B cell (primary cell): Measurements from ENCODE around the gene WDR35. TPM values are rescaled to one million over a fixed set of nuclear protein-coding genes. Genes with fewer than 3 reads are reported as not detected.

Experiments
- ATAC-seq: fragments of 200-7000 bp; cut with Tn5 transposase; one replicate; pipeline ENCODE4 v1.10.0; 2021; ENCODE audit warnings: low read depth, mild to moderate bottlenecking, moderate number of reproducible peaks, moderate library complexity
- CTCF ChIA-PET: fragments of 350-600 bp; sonication (Branson Sonifier 250); formaldehyde crosslinking; loops from one replicate; lab custom pipeline; 2021; ENCODE audit warnings: antibody characterized with exemption, inconsistent platforms; lab: Charles Lee
- POLR2A ChIA-PET: fragments of 350-600 bp; sonication (Branson Sonifier 250); formaldehyde crosslinking; loops from one replicate; lab custom pipeline; 2021; ENCODE audit warnings: antibody characterized with exemption; lab: Charles Lee
- DNase-seq: peaks from one replicate; pipeline ENCODE4 v3.0.0; 2013
- H2AFZ ChIP-seq: 2 replicates; pipeline ENCODE4 v1.6.1; 2012; ENCODE audit warnings: mild to moderate bottlenecking, low read depth, low read length; ENCODE audit not compliant: insufficient read depth, poor library complexity, severe bottlenecking
- H3K27ac ChIP-seq, 2 donors: 1 replicate in 1 of 2; 2 replicates in 1 of 2; pipeline ENCODE4 v1.5.1; 2012 to 2013; ENCODE audit warnings: low read length in 2 of 2, mild to moderate bottlenecking in 2 of 2, moderate library complexity in 1 of 2
- H3K27me3 ChIP-seq, 4 experiments: fragments of 200-600 bp in 1 of 4; sonication (generic) in 1 of 4; replicated peaks in 1 of 4; 1 replicate in 2 of 4; 2 replicates in 2 of 4; pipeline versions ENCODE4 v1.6.1 to v1.7.0; 2013 to 2016; ENCODE audit warnings: low read length in 3 of 4, mild to moderate bottlenecking in 2 of 4, mixed read lengths in 1 of 4, moderate library complexity in 1 of 4; ENCODE audit not compliant: insufficient read depth in 4 of 4, control insufficient read depth in 3 of 4; ENCODE audit errors: control extremely low read depth in 1 of 4
- H3K36me3 ChIP-seq, 2 experiments: replicated peaks in 1 of 2; 1 replicate in 1 of 2; 2 replicates in 1 of 2; pipeline versions ENCODE4 v1.6.1 to v1.7.1; 2013; ENCODE audit warnings: low read length in 1 of 2; ENCODE audit not compliant: insufficient read depth in 2 of 2, control insufficient read depth in 1 of 2; ENCODE audit errors: control extremely low read depth in 1 of 2, extremely low read depth in 1 of 2
- H3K4me1 ChIP-seq, 2 donors: fragments of 200-600 bp in 1 of 2; sonication (generic) in 1 of 2; 1 replicate in 1 of 2; 2 replicates in 1 of 2; pipeline versions ENCODE4 v1.5.1 to v1.6.1; 2013 to 2017; ENCODE audit warnings: low read length in 2 of 2; ENCODE audit not compliant: control insufficient read depth in 2 of 2, insufficient read depth in 2 of 2
- H3K4me2 ChIP-seq: replicated peaks from 2 replicates; pipeline ENCODE3; 2012; ENCODE audit warnings: mild to moderate bottlenecking, low read depth, low read length; ENCODE audit not compliant: poor library complexity, severe bottlenecking
- H3K4me3 ChIP-seq, 5 experiments: fragments of 200-600 bp in 1 of 5; sonication (generic) in 1 of 5; 1 replicate in 3 of 5; 2 replicates in 2 of 5; pipeline versions ENCODE4 v1.5.1 to v1.7.0; 2011 to 2016; ENCODE audit warnings: low read length in 4 of 5, mild to moderate bottlenecking in 4 of 5, low read depth in 2 of 5, control low read depth in 1 of 5, moderate library complexity in 1 of 5; ENCODE audit not compliant: insufficient read depth in 1 of 5; ENCODE audit errors: control extremely low read depth in 1 of 5, extremely low read depth in 1 of 5
- H3K79me2 ChIP-seq: fragments of 200-600 bp; sonication (generic); one replicate; pipeline ENCODE4 v1.6.0; 2016; ENCODE audit warnings: low read length; ENCODE audit not compliant: control insufficient read depth, insufficient read depth
- H3K9ac ChIP-seq: fragments of 200-600 bp; sonication (generic); 2 replicates; pipeline ENCODE4 v1.6.1; 2017; ENCODE audit warnings: mild to moderate bottlenecking, low read length, moderate library complexity
- H3K9me3 ChIP-seq, 3 donors: one replicate each; pipeline versions ENCODE4 v1.6.1 to v1.7.1; 2013; ENCODE audit warnings: low read length in 2 of 3; ENCODE audit not compliant: control insufficient read depth in 2 of 3, insufficient read depth in 1 of 3; ENCODE audit errors: control extremely low read depth in 1 of 3
- H4K20me1 ChIP-seq: 2 replicates; pipeline ENCODE4 v1.6.0; 2012; ENCODE audit warnings: mild to moderate bottlenecking, low read length; ENCODE audit not compliant: insufficient read depth, control insufficient read depth, poor library complexity, severe bottlenecking
- H3K27ac Mint-ChIP-seq: one replicate; pipeline ENCODE4 v1.8.0; 2021; ENCODE audit warnings: mixed read lengths
- H3K27me3 Mint-ChIP-seq: one replicate; pipeline ENCODE4 v1.8.0; 2021; ENCODE audit warnings: mixed read lengths
- H3K4me1 Mint-ChIP-seq: one replicate; pipeline ENCODE4 v1.8.0; 2021; ENCODE audit warnings: mixed read lengths
- H3K4me3 Mint-ChIP-seq: one replicate; pipeline ENCODE4 v1.8.0; 2021; ENCODE audit warnings: mixed read lengths
- H3K9me3 Mint-ChIP-seq: one replicate; pipeline ENCODE4 v1.8.0; 2022; ENCODE audit warnings: mixed read lengths; ENCODE audit not compliant: insufficient read depth
- CTCF ChIP-seq: fragments of 200-600 bp; IDR thresholded peaks from one replicate; pipeline ENCODE4 v1.8.0; 2022; ENCODE audit warnings: antibody characterized with exemption, mild to moderate bottlenecking
- EZH2 ChIP-seq: IDR thresholded peaks from 2 replicates; pipeline ENCODE4 v1.6.1; 2012; ENCODE audit warnings: borderline replicate concordance, low read depth, mild to moderate bottlenecking, moderate library complexity, low read length; ENCODE audit not compliant: insufficient read depth, poor library complexity, severe bottlenecking
- WGBS: methylation state at CpG from one replicate; pipeline ENCODE4 v1.1.5; 2013; ENCODE audit warnings: missing lambda C conversion rate; ENCODE audit not compliant: insufficient coverage; 5-methylcytosine and 5-hydroxymethylcytosine counted together
- intact Hi-C: fragments of 100-400 bp; cut with micrococcal nuclease; formaldehyde crosslinking; loops from one replicate; pipeline ENCODE4 v1.10.0; 2022
- polyA plus RNA-seq: library from polyadenylated mRNA; depleted of rRNA; stranded (reverse); fragments of >200 nt; gene quantifications from 2 replicates; pipeline ENCODE4 v1.2.3, GENCODE V29; 2012
- total RNA-seq, 2 donors: library from RNA; stranded (reverse); fragments of 120-200 nt in 1 of 2; gene quantifications; 1 replicate in 1 of 2; 2 replicates in 1 of 2; pipeline versions ENCODE4 v1.2.3 to v1.2.4, GENCODE V29; 2013 to 2022

The WDR35 gene
- total and polyA plus RNA-seq, 2 donors (not counting 1 experiment from before 2014, with no cell fraction given), result 2.4 to 9.4 TPM

- Histone ChIP-seq H3K27me3 (no peaks in the 10 kb centered on the region), H3K36me3 (peaks cover 0 to 5% of the 10 kb centered on the region in 2 experiments), H3K27ac (no peak overlapping the region), H3K9ac (no peak overlapping the region), H3K4me2 (no peak overlapping the region), H4K20me1 (no peaks in the 10 kb centered on the region), H2AFZ (no peak overlapping the region), H3K79me2 (no peaks in the 10 kb centered on the region), H3K4me1 (no peaks in the 10 kb centered on the region), H3K4me3 (no peak overlapping the region), H3K9me3 (no peaks in the 10 kb centered on the region)
- ATAC-seq (no peak), DNase-seq (no peak)
- intact Hi-C loops, result no loop called here
- no peak overlapping the region for H3K4me3 Mint-ChIP-seq
- no peak for TF ChIP-seq CTCF
- no peak overlapping the region for H3K27ac Mint-ChIP-seq
- POLR2A ChIA-PET, result no interaction called here
- H3K27me3 Mint-ChIP-seq, result no peaks in the 10 kb centered on the region
- 95% methylated on average over 3 of the region's 3 CpGs for WGBS
- CTCF ChIA-PET, result interaction anchor here (1.6 kb wide), 1 partner anchor 15 kb away, joined by 5 read pairs; no protein-coding TSS in a partner anchor
- no peaks in the 10 kb centered on the region for H3K4me1 Mint-ChIP-seq
- no peaks in the 10 kb centered on the region for H3K9me3 Mint-ChIP-seq
These were observed 110.8 kb downstream of the WDR35 start for GRCh38 chr2:19879120-19879519.

DNA sequence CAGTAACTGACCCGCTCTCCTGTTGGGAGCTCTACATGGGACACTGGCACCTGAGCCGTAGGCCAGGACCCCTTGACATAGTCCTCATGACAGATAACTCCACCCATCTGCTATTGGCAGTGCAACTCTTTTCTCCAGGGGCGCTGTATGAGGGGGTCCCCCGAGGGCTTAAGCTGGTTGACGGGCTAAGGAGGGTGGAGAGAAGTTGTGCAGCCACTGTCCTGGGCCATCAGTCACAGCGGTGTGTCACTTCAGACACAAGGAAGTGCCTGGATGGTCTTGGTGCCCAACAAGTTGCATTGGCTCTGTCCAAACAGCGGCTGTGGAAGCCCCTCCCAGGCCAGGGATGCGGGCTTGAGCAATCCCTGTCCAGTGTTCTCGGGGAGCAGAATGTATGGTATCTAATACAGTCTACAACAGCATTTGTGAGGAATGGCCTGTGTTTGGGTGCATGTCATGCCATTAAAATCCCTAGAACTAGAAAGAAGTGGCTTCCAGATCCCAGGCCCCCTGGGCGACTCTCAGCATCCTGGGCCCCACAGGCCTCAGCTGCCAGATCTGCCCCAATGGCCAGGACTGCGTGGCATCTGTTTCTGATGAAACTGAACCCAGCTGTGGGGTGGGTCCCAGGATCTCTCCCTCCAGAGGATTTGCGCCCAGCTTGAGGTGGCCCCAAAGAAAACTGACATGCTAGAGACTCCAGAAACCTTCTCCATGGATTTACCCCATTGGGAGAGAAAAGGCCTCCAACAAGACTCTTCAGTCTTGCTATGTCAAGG lies 111.4 kb downstream of the WDR35 start:
- ChIA-PET CTCF (interaction anchor here (1.6 kb wide), 1 partner anchor 14 kb away, joined by 5 read pairs; no protein-coding TSS in a partner anchor), POLR2A (no interaction called here)
- 91% methylated on average over 10 of the region's 12 CpGs for WGBS
- H2AFZ ChIP-seq, result no peak overlapping the region
- no peak for TF ChIP-seq CTCF
- TF ChIP-seq EZH2, result no peak
- Mint-ChIP-seq H3K4me1 (no peaks in the 10 kb centered on the region), H3K27ac (no peak overlapping the region), H3K27me3 (no peaks in the 10 kb centered on the region), H3K9me3 (no peaks in the 10 kb centered on the region), H3K4me3 (no peak overlapping the region)
- H3K79me2 ChIP-seq, result no peaks in the 10 kb centered on the region
- H3K9me3 ChIP-seq, result no peaks in the 10 kb centered on the region
- H3K27ac ChIP-seq, result no peak overlapping the region
- no peaks in the 10 kb centered on the region for H3K27me3 ChIP-seq
- no peaks in the 10 kb centered on the region for H4K20me1 ChIP-seq
- H3K4me3 ChIP-seq, result no peak overlapping the region
- H3K36me3 ChIP-seq, result peaks cover 0 to 5% of the 10 kb centered on the region in 2 experiments
- no peak overlapping the region for H3K9ac ChIP-seq
- H3K4me1 ChIP-seq, result no peaks in the 10 kb centered on the region
- no peak for DNase-seq
- no peak for ATAC-seq
- intact Hi-C loops, result no loop called here
- no peak overlapping the region for H3K4me2 ChIP-seq
